Adrenal gland (tissue), 5 donors: Measurements from ENCODE around the gene KRT5.

Source experiments
- CTCF ChIP-seq, 6 experiments: fragments of 450-650 bp in 4 of 6; fragments of 200-600 bp in 2 of 6; sonication (generic) in 1 of 6; IDR thresholded peaks; 1 replicate in 5 of 6; 2 replicates in 1 of 6; pipeline versions ENCODE4 v1.5.1 to v1.8.0; 2016 to 2021; ENCODE audit warnings: antibody characterized with exemption in 6 of 6, mild to moderate bottlenecking in 2 of 6, moderate library complexity in 1 of 6
- POLR2A ChIP-seq, 2 donors: fragments of 450-650 bp; IDR thresholded peaks; one replicate each; pipeline ENCODE4 v1.6.1; 2017; ENCODE audit warnings: antibody characterized with exemption in 2 of 2, mild to moderate bottlenecking in 2 of 2, moderate library complexity in 1 of 2
- donor health status: DM: no; HTN: no; CAD: no.

GRCh38 chr12:52517005-52517835 lies 3.0 kb downstream of the KRT5 start:
- TF ChIP-seq CTCF (IDR thresholded peaks at IDR 0.05) (no peak), POLR2A (IDR thresholded peaks at IDR 0.05) (no peak)
